Dermis blood vessel endothelial cell (primary cell): ENCODE data around the gene OGFOD2. TPM values are rescaled to one million over a fixed set of nuclear protein-coding genes. Genes with fewer than 3 reads are reported as not detected.
"Not testable (repeated sequence)": the region's sequence is repeated elsewhere in the genome, so short reads cannot be mapped to it uniquely, and the experiment has no call there.

Experiments
- DNase-seq: peaks from one replicate; pipeline ENCODE4 v3.0.0; 2010
- total RNA-seq: library from RNA; depleted of rRNA; stranded (reverse); fragments of >200 nt; gene quantifications from 2 replicates; pipeline ENCODE4 v1.2.3, GENCODE V29; 2014

Gene OGFOD2
- total RNA-seq: 10.4 and 11.4 TPM in 2 replicates

DNA sequence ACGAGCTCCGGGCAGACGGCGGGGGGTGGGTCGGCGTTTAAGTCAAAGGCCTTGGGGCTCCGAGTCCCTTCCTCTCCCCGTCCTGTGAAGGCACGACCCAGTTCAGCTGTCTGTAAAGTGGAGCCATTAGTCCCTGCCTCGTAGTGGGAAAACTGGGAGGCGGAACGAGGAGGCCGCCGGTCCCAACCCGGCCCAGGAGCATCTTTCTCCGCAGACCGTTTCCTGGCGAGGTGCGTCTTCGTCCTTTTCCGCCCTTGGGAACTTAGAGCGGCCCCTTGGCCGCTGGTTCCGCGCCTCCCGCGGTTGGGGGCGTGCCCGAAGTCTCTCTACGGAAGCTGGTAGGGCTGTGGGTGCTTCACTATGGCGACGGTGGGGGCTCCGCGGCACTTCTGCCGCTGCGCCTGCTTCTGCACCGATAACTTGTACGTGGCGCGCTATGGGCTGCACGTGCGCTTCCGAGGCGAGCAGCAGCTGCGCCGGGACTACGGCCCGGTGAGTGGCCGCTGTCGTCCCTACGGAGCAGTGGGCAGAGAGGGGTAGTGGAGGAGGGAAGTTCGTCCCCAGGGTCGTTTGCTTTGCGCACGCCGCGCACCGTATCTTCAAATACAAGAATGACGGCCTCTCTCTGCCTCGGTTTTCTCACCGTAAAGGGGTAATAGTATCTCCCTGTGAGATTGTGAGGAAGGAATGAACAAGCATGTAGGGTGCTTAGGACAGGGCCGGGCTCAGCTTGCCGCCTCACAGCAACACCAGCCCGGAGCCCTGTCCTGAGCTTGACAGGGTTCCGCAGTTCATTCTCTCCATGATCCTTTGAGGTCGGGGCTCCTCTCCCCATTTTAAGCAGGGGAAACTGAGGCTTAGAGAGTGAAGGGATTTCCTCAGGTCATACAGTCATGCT, at the start of gene OGFOD2:
TSS of gene OGFOD2 (plus strand) at position 353 of the 898 bp plus-strand sequence. CDS start at position 361, 8 bp downstream.
- peak; percentile 91 for DNase-seq

DNA sequence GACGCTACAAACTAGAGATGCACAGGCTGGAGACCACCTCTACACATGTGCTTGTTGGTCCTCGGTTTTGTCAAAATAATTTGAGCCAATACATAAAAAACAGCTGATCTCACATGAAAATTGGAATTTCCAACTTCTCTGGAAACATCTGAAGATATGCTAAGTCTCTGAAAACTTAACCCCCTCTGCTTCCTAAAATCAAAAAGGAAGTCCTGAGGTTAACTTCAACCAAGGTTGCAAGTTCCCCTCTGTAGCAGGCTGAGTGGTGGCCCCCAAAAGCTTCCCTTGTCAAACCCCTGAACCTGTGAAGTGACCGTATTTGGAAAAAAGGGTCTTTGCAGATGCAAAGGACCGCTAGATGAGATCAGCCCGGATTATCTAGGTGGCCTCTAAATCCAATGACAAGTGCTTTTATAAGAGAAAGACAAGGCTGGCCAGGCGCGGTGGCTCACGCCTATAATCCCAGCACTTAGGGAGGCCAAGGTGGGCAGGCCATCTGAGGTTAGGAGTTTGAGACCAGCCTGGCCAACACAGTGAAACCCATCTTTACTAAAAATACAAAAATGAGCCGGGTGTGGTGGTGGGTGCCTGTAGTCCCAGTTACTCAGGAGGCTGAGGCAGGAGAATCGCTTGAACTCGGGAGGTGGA, 47.2 kb upstream of the OGFOD2 start:
- DNase-seq: no peak

DNA sequence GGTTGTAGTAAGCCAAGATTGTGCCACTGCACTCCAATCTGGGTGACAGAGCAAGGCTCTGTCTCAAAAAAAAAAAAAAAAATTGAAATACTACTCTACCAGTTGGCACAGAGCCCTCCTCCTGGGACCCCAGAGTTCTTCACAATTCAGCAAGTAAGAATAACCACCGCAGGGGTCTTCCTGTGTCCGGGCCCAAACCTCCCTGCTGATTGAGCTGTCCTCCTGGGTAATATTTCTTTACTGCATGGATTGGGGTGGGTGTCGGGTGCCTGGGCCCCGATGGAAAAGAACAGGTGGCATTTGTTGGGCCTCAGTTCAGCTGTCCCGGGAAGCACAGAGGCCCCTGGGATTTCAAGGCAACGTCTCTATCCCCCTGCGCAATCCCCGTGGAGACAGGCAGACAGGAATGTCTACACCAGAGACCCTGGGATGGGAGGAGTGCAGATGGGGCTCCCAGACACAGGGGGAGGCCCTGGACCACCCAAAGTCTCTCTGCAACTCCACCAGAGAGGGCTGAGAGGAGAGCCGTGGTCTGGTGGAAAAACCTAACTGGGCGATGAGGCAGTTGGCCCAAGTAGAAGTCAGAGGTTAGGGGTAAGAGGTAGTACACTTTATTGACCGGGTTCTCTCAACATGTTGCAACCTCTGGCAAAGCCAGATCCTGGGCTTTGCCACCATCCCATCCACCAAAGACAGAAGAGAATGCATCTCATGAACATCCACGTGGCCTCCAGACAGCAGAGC, 46.5 kb upstream of the OGFOD2 start:
- no peak for DNase-seq

DNA sequence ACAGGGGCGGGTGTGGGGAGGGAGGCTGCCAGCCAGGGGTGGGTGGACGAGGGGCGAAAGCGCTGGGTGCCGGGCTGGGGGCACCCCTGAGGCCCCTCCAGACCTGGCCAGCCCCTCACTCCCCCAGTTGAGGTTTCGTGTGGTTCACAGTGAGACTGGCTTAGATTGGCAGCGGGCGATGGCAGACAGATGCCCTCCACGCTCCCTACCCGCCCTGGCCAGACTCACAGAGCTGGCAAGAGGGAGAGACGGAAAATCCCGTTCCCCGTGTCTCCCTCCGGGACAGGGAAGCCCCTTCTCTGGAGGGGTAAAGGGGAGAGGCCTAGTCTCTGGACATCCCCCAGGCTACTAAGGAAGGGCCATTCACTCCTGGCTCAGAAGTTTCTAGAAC, 45.9 kb upstream of the OGFOD2 start:
- DNase-seq: no peak

DNA sequence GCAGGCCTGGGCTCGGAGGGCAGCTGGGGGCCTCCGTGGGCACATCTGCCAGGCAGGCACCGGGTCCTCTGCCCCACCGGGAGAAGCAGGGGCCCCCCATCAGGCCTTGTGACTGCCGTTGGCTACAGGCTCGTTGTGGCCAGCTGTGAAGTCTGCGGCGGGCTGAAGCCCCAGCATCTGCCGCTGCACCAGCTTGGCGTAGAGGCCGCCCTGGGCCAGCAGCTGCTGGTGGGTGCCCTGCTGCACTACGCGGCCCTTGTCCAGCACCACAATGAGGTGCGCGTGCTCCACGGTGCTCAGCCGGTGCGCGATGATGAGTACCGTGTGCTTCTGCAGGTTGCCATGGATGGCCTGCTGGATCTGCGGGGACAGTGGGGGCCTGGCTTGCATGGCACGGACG, 45.2 kb upstream of the OGFOD2 start:
- no peak for DNase-seq

DNA sequence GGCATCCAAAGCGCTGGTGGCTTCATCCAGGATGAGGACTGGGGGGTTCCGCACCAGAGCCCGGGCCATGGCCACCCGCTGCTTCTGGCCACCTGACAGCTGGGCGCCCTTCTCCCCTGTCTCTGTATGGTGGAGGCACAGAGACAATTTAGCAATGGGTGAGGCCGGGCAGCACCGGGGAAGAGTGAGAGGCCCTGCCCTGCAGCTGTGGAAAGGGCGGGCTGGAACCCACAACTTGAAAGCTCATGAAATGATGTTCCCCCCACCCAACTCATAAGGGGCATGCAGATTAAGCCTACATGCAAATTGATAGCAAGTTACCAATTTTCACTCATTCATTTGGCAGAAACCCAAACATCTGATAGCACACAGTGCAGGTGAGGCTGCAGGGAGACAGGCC, 42.8 kb upstream of the OGFOD2 start:
- DNase-seq: no peak

DNA sequence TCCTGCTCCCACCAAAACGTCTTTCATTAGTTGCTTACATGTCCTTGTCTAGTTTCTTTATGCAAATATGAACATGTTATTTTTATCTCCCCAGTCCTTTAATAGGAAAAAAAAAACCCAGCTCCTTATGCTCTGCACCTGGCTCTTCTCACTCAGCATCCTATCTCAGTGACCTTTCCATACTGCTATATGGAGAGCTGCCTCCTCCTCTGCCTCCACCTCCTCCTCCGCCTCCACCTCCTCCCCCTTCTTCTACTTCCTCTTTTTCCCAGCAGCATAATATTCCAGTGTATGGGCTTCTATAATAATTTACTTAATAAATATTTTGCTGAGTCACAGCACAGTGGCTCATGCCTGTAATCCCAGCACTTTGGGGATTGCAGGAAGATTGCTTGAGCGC, 40.3 kb upstream of the OGFOD2 start:
- no peak for DNase-seq

DNA sequence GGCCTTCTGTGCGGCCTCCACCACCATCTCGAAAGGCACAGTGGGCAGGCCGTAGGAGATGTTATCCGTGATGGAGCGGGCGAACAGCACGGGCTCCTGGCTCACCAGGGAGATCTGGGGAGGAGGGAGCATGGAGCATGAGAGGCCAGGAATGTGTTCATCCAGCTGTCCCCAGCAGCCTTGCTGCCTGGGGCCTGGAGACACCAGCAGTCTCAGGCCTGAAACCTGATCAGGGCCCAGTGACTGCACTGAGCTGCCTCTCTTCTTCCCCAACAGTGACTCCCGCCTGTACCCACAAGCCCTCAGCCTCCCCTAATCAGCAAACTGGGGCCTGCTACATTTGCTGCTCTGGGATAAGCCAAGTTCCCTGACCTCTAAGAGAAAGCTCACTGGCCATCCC, 39.7 kb upstream of the OGFOD2 start:
- no peak for DNase-seq

DNA sequence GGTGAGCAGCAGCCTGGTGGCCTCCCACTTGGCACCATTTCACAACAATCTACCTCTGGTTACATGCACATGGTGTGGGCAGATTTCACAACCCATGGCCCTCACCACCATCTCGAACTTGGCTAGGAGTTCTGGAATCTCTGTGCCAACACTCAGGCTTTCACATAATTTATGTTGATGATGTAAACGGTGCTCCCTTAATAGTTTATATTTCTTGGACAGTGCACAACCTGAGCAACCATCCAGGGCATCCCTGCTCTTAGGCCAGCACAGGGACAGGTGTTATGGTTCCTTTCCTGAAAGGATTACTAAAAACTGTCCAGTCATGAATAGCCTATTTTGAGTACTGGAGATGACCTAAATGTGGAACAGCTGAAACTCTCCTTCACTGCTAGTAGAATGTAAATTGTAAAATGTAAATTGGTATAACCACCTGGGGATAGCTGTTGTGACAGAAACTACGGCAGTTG, 37.4 kb upstream of the OGFOD2 start:
- DNase-seq: no peak

DNA sequence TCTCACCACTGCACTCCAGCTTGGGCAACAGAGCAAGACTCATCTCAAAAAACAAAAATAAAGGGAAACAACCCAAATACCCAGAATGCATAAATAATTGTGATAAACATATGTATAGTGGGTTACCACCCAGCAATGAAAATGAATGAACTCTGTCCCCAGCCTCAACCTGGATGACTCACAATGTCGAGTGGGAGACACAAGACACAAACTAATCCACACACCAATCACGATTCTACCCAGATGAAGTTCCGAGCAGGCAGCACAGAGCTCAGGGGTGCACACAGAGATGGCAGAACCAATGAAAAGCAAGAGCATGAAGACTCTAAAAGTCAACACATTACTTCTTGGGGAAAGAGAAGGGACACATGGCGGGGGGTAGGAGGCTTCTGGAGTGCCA, 35.9 kb upstream of the OGFOD2 start:
- DNase-seq: no peak

DNA sequence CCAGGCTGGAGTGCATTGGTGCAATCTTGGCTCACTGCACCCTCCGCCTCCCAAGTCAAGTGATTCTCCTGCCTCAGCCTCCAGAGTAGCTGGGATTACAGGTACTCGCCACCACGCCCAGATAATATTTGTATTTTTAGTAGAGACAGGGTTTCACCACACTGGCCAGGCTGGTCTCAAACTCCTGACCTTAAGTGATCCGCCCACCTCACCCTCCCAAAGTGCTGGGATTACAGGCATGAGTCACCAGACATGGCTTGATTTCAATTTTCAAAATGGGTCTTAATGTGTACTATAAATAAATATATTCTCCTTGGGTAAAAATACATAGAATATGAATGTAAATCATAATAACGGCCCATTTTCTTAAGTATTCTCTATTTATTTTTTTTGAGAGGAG, 33.7 kb upstream of the OGFOD2 start:
- DNase-seq: not testable (repeated sequence)

DNA sequence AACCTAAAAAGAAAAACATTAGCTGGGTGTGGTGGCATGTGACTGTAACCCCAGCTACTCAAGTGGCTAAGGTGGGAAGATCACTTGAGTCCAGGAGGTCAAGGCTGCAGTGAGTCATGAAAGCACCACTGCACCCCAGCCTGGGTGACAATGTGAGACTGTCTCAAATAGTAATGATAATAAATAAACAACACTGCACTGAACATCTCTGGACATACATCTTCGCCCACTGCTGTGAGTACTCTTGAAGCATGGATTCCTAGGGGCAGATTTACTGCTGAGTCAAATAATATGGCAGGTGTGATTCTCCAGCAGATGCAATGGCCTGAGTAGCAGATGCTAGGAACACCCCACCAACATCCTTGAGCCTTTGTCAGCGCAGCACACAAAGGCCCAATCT, 32.4 kb upstream of the OGFOD2 start:
- no peak for DNase-seq

DNA sequence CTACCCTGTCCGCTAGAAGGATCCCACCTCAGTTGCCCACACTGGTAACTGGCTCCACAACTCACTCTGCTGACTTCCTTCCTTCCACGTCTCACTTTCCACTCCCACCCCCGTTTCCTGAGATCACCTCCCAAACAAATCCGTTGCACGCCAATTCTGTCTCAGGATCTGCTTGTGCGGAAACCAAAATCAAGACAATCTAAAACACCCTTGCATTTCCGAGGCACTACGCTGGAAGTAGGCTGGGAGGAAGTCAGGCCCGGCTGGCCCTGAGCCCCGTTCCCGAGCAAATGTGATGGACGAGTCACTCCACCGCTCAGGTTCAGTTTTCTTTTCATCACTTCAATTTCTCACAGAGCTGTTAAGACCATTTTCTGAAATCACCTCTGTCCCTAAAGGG, 31.8 kb upstream of the OGFOD2 start:
- DNase-seq: peak; percentile 84

DNA sequence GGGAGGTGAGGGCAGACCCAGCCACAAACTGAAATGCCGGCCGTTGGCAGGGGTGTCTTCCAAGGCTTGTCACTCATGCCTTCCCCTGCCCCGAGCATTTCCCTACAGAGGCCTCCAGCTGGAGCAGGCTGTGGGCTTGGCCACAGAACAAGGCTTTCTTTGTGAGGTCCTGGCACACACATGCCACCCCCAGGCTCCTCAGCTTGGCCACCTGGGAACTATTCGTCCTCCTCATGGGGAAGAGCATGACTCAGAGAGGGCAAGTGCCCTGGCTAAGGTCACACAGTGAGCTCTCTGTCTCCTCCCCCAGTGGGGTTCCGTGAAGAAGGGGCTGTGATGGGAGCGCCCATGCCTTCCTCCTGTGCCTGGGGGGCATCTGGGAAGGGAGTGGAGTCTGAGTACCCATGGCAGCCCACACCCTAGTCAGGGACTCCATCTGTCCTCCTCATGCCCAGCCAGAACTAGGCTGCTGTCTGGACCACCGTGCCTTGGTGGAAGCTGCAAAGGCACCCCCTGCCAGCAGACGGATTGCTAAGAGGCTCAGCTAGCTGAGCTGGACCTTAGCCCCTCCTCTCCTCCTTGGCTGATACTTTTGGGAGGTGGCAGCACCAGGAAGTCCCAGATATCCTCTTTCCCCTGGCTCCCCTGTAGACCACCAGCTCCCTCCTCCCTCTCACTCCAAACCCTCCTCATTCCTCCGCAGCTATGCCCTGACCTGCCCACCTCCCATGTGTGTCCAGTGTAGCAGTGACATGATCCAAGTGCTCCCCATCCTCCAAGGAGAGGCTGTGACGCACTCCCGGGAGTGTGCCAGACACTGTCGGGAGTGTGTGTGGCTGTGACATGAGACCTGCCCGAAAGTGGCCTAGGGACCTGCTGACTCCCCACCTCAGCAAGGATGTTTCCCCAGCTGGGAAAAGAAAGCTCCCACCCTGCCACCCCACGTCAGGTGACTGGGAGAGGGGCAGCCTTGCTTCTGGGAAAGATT, 30.1 kb upstream of the OGFOD2 start:
- DNase-seq: peak; percentile 39

DNA sequence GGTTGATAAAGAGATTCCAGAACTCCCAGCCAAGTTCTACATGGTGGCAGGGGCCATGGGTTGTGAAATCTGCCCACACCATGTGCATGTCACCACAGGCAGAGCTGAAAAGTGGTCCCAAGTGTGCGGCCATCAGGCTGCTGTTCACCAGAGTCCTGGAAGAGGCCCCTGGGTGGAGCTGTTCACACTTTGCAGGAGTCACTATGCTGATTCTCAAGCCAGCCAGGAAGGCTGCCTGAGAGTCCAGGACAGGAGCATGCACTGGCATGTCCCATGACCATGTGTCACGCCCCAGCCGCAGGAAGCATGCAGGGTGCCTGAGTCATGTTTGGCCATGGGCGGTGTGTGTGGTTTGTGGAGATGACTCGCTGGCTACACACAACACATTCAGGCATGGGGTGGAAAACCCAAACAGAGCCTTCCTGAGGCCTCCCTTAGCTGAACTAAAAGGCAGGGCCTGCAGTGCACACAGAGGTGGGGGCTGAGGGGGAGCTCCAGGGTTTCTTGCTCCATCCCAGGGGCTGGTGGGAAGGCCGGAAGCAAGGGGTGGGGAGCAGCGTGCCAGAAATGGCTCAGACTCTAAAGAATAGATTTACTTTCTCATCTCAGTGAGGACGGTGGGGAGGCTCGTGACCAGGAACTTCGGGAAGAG, 28.2 kb upstream of the OGFOD2 start:
- DNase-seq: peak; percentile 98

DNA sequence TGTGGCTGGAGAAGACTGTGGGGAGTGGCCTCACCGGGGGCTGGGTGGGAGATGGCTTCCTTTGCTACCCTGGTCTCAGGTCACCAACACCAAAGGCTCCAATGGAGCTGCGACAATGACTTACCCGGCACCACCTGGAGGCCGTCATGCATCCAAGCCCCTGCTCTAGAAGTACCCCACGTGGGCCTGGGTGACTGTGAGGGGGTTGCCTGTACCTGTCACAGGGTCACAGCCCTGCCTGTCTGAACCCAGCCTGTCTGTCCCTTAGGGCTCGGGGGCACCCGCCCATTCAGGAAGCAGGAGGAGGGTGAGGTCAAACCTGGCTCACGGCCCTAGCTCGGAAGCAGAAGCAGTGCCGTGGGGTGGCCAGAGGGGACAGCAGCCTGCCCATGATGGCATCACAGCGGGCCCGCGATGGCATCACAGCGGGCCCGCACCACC, 27.7 kb upstream of the OGFOD2 start:
- peak; percentile 65 for DNase-seq

DNA sequence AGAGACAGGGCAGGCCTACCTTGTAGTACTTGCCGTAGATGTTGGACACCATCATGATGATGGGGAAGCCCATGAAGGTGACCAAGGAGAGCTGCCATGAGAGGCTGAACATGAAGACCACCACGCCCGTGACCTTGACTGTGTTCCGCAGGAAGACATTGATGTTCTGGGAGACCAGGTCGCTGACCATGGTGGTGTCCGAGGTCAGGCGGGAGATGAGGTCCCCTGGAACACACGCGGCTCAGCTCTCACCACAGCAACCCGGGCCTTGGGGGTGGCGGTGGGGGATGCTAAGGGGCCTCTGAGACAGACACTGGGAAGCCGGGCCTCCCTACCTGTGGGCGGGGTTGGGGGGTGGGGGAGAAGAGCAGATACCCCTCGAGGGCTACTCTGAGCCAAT, 26.4 kb upstream of the OGFOD2 start:
- DNase-seq: no peak

DNA sequence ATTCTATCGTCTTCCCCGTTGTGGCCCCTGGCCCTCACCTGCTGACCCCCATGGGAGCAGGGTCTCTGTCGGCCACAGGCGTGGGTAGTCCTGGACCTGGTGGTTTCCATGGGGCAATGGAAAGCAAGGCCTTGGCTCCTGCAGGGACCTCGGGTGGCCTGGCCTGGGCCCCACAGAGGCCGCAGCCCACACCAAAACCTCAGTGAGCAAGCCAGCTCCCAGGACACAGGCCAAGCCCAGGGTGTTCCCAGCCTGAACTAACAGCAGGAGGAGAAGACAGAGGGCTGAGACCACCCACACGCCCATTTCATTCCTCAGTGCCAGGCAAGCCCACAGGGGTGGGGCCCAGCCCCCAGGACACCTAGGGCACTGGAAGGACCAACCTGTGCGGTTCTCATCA, 25.6 kb upstream of the OGFOD2 start:
- DNase-seq: no peak

DNA sequence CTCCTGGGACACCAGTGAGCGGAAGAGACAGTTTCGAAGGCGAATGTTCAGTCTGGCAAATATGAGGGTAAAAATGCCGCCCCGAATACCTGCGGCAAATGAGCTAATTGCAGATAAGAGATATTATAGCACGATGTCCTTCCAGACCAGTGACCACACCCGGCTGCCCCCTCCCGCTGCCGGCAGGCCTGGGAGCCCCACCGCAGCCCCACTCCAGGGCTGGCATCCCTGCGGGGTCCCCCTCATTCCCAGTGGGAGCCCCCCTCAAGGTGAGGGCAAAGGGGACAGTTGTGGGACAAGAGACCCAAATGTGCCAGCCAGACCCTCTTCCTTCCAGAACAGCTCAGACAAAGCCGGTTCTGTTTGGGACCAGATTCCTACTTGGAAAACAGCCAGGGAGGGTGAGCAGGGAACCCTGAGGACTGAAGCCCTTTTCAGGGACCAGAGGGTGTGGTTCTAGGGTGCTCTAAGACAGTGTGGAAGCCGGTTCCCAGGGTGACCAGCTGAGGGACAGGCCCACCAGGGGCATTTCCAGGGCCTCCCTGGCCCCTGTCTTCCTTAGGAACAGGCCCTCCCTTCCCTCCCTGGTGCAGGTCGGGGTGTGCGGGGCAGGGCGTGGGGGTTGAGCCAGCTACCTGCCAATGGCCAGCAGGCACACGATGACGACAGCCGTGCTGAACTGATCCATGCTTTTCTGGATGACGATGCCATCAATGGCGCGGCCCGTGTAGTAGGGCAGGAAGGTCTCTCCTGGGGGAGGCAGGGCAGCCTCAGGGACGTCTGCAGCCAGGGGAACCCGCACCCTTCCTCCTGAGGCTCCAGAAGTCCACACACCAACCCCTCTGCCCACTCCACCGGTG, 25.0 kb upstream of the OGFOD2 start:
- no peak for DNase-seq

DNA sequence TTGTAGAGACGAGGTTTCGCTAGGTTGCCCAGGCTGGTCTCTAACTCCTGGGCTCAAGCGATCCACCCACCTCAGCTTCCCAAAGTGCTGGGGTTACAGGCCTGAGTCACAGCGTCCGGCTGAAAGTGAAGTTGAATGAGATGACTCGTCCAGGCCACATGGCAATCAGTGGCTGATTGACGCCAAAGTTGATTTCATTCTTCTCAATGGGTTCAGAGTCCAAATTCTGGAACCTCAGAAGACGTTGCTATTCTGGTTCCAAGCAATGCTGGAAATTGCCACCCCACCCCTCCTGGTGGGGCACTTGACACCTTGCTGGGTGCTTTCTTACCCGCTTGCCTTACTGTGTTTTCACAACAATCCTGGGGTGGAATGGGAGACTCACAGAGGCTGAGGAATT, 23.6 kb upstream of the OGFOD2 start:
- peak; percentile 88 for DNase-seq
